Lung (tissue), 12 donors: ENCODE data around the gene CSNK2A1. TPM values are rescaled to one million over a fixed set of nuclear protein-coding genes. Genes with fewer than 3 reads are reported as not detected.

ENCODE experiments used
- ATAC-seq: fragments of 200-7000 bp; cut with Tn5 transposase; one replicate; pipeline ENCODE4 v1.9.1; 2020; ENCODE audit warnings: moderate number of reproducible peaks; ENCODE audit not compliant: insufficient read depth, low FRiP score
- DNase-seq, 3 donors: peaks; one replicate each; pipeline ENCODE4 v3.0.0-alpha.2; 2013 to 2017
- H3K27ac ChIP-seq, 2 donors: one replicate each; pipeline ENCODE4 v1.5.1; 2013; ENCODE audit warnings: mild to moderate bottlenecking in 2 of 2, moderate library complexity in 2 of 2, control low read depth in 1 of 2, inconsistent platforms in 1 of 2, low read depth in 1 of 2, low read length in 1 of 2
- H3K27me3 ChIP-seq, 3 donors: one replicate each; pipeline ENCODE4 v1.5.1; 2013; ENCODE audit warnings: low read length in 2 of 3; ENCODE audit not compliant: control insufficient read depth in 3 of 3, insufficient read depth in 3 of 3
- H3K36me3 ChIP-seq, 4 donors: one replicate each; pipeline ENCODE4 v1.5.1; 2013; ENCODE audit warnings: low read length in 4 of 4, mild to moderate bottlenecking in 1 of 4, moderate library complexity in 1 of 4; ENCODE audit not compliant: control insufficient read depth in 4 of 4, insufficient read depth in 4 of 4
- H3K4me1 ChIP-seq, 5 donors: one replicate each; pipeline ENCODE4 v1.5.1; 2013; ENCODE audit warnings: low read length in 5 of 5, mild to moderate bottlenecking in 2 of 5, moderate library complexity in 1 of 5; ENCODE audit not compliant: control insufficient read depth in 5 of 5, insufficient read depth in 5 of 5
- H3K4me3 ChIP-seq: one replicate; pipeline ENCODE4 v1.5.1; 2013; ENCODE audit warnings: mild to moderate bottlenecking, control low read depth, moderate library complexity
- H3K9ac ChIP-seq, 2 donors: one replicate each; pipeline ENCODE4 v1.5.1; 2013; ENCODE audit warnings: low read length in 2 of 2, control low read depth in 1 of 2; ENCODE audit not compliant: insufficient read depth in 1 of 2
- H3K9me3 ChIP-seq, 4 donors: one replicate each; pipeline ENCODE4 v1.5.1; 2013; ENCODE audit warnings: low read length in 3 of 4, mild to moderate bottlenecking in 1 of 4, moderate library complexity in 1 of 4; ENCODE audit not compliant: control insufficient read depth in 4 of 4, insufficient read depth in 3 of 4
- CTCF ChIP-seq: IDR thresholded peaks from 2 replicates; pipeline ENCODE4 v1.5.1; 2012; ENCODE audit warnings: mild to moderate bottlenecking; ENCODE audit errors: control extremely low read depth, extremely low read depth
- WGBS, 2 donors: extraction: QIAGEN DNeasy Blood & Tissue Kit; methylation state at CpG; one replicate each; pipeline ENCODE4 v1.1.7; 2013; 5-methylcytosine and 5-hydroxymethylcytosine counted together
- polyA plus RNA-seq, 2 donors: library from polyadenylated mRNA; stranded (reverse); fragments of 200-250 nt; gene quantifications; one replicate each; pipeline ENCODE4 v1.2.1, GENCODE V29; 2013
- total RNA-seq, 2 donors: library from RNA; depleted of rRNA in 1 of 2; stranded (reverse); fragments of >200 nt in 1 of 2; gene quantifications; one replicate each; pipeline ENCODE4 v1.2.1, GENCODE V29; 2014 to 2021
- donor health status: control.
- donor health status: control.
- donor health status: Bipolar disorder and iron deficiency.
- donor health status: healthy.
- donor health status: DM: yes; HTN: yes; CAD: no.

CSNK2A1 gene
- total and polyA plus RNA-seq, 4 donors: 20.5 to 186 (median 60.7) TPM

- WGBS, 2 donors: 93 to 94% methylated on average over 16 of the region's 16 CpGs
Observed at GRCh38 chr20:434661-435419, 108.8 kb downstream of the CSNK2A1 start.

DNA sequence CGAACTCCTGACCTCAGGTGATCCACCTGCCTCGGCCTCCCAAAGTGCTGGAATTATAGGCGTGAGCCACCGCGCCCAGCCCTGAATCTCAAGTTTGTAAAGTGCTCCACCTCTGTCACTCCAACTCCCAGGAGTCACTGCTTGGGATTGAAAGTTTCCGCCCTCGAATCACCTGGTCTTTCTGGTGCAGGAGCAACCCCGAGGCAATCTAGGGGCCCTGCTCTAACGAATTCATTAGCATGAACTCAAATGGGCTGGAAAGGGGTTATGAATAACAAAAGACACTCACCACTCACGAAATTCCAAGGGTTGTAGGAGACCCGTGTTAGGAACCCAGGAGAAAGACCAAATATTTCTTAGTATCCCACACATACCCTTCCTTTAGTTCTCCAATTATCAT is 109.4 kb downstream of the CSNK2A1 start:
- WGBS, 2 donors: 85 to 92% methylated on average over 10 to 11 of the region's 11 CpGs
- Histone ChIP-seq H3K4me3 (no peak overlapping the region), H3K4me1 (peaks cover 0 to 6% (median 0%) of the 10 kb centered on the region in 5 donors)

More at GRCh38 chr20:434661-435419, 108.8 kb downstream of the CSNK2A1 start:
- H3K9ac ChIP-seq: no peak overlapping the region
- no peaks in the 10 kb centered on the region for H3K9me3 ChIP-seq
- DNase-seq: no peak
- peaks cover 14 to 54% (median 53%) of the 10 kb centered on the region in 4 donors for H3K36me3 ChIP-seq
- ATAC-seq: no peak
- TF ChIP-seq CTCF: no peak
- no peak overlapping the region for H3K4me3 ChIP-seq
- H3K27ac ChIP-seq: no peak overlapping the region
- H3K27me3 ChIP-seq: no peaks in the 10 kb centered on the region
- H3K4me1 ChIP-seq: peaks cover 0 to 7% (median 0%) of the 10 kb centered on the region in 5 donors

GRCh38 chr20:433300-433975 is 110.2 kb downstream of the CSNK2A1 start:
- Histone ChIP-seq H3K4me1 (peaks cover 0 to 2% (median 0%) of the 10 kb centered on the region in 5 donors), H3K4me3 (no peak overlapping the region), H3K36me3 (peaks cover 10 to 50% (median 42%) of the 10 kb centered on the region in 4 donors), H3K27ac (no peak overlapping the region), H3K27me3 (no peaks in the 10 kb centered on the region), H3K9ac (no peak overlapping the region), H3K9me3 (no peaks in the 10 kb centered on the region)
- 76 to 79% methylated on average over 12 of the region's 12 CpGs for WGBS, 2 donors
- ATAC-seq (no peak), DNase-seq (no peak)
- no peak for TF ChIP-seq CTCF

More for the DNA sequence above, 109.4 kb downstream of the CSNK2A1 start:
- H3K27me3 ChIP-seq: no peaks in the 10 kb centered on the region
- H3K27ac ChIP-seq: no peak overlapping the region
- H3K36me3 ChIP-seq: peaks cover 8 to 52% (median 47%) of the 10 kb centered on the region in 4 donors
- TF ChIP-seq CTCF: no peak
- ATAC-seq (no peak), DNase-seq (no peak)
- no peak overlapping the region for H3K9ac ChIP-seq
- no peaks in the 10 kb centered on the region for H3K9me3 ChIP-seq
